K562 (cell line): ENCODE data around the gene SORCS2. TPM values are rescaled to one million over a fixed set of nuclear protein-coding genes. Genes with fewer than 3 reads are reported as not detected.

Experiments
- ATAC-seq: fragments of 200-7000 bp; cut with Tn5 transposase; 3 replicates; pipeline ENCODE4 v1.9.1; 2020; ENCODE audit warnings: moderate library complexity
- BruUV-seq: library from RNA; stranded (reverse); fragments of 400-500 nt; replicated peaks from 2 replicates; lab custom pipeline; 2021; lab: Mats Ljungman, UMichigan
- CTCF ChIA-PET: fragments of 300-600 bp; formaldehyde crosslinking; extraction: SDS; loops from one replicate; lab custom pipeline; 2021; ENCODE audit warnings: low intra/inter-chr PET ratio; lab: Yijun Ruan, JAX
- POLR2A ChIA-PET: fragments of 300-600, 350-650 bp; sonication (Branson Sonifier 250); formaldehyde crosslinking; extraction: SDS; loops from one replicate; lab custom pipeline; 2021; ENCODE audit warnings: antibody characterized with exemption, inconsistent platforms; lab: Yijun Ruan, JAX
- DNase-seq, 4 experiments: peaks; one replicate each; pipeline versions ENCODE4 v3.0.0 to v3.0.0-alpha.2; 2011 to 2018; ENCODE audit warnings: low spot score in 3 of 4, mixed read lengths in 3 of 4; ENCODE audit errors: extremely low read depth in 1 of 4
- FAIRE-seq: peaks from 2 replicates; lab custom pipeline; 2011; peaks lifted over from hg19 to GRCh38; lab: Jason Lieb, UNC
- H2AFZ ChIP-seq: 2 replicates; pipeline ENCODE4 v1.6.0; 2011; ENCODE audit warnings: low read depth, low read length, control low read depth, inconsistent platforms
- H3K27ac ChIP-seq: fragments of 200-600 bp; 3 replicates; pipeline ENCODE4 v1.8.0; 2011; ENCODE audit warnings: low read depth, mild to moderate bottlenecking, control low read depth, inconsistent platforms, low read length, moderate library complexity, mixed read lengths; ENCODE audit errors: extremely low read depth
- H3K27me3 ChIP-seq, 2 experiments: fragments of 300-600 bp in 1 of 2; 2 replicates in 1 of 2; 3 replicates in 1 of 2; pipeline versions ENCODE4 v1.6.0 to v1.8.0; 2011; ENCODE audit warnings: inconsistent platforms in 2 of 2, low read length in 2 of 2, mild to moderate bottlenecking in 1 of 2, mixed read lengths in 1 of 2, moderate library complexity in 1 of 2; ENCODE audit not compliant: control insufficient read depth in 2 of 2, insufficient read depth in 2 of 2
- H3K36me3 ChIP-seq: fragments of 300-600 bp; 3 replicates; pipeline ENCODE4 v1.8.0; 2011; ENCODE audit warnings: mild to moderate bottlenecking, low read length, inconsistent platforms; ENCODE audit not compliant: control insufficient read depth, insufficient read depth
- H3K4me1 ChIP-seq, 2 experiments: fragments of 200-600 bp in 1 of 2; replicated peaks in 1 of 2; 2 replicates in 1 of 2; 3 replicates in 1 of 2; pipeline versions ENCODE4 v1.5.1 to v1.8.0; 2011; ENCODE audit warnings: inconsistent platforms in 2 of 2, low read length in 2 of 2, mild to moderate bottlenecking in 1 of 2, mixed read lengths in 1 of 2, moderate library complexity in 1 of 2; ENCODE audit not compliant: control insufficient read depth in 2 of 2, insufficient read depth in 2 of 2
- H3K4me2 ChIP-seq: 2 replicates; pipeline ENCODE4 v1.6.1; 2011; ENCODE audit warnings: low read length, control low read depth, inconsistent platforms, mixed read lengths; ENCODE audit not compliant: insufficient read depth
- H3K4me3 ChIP-seq: fragments of 200-600 bp; sonication (generic), shearing (Covaris generic); 2 replicates; pipeline ENCODE4 v1.5.1; 2016; ENCODE audit warnings: control low read depth, inconsistent platforms
- H3K79me2 ChIP-seq: fragments of 200-600 bp; 3 replicates; pipeline ENCODE4 v1.8.0; 2011; ENCODE audit warnings: low read length, inconsistent platforms; ENCODE audit not compliant: control insufficient read depth, insufficient read depth
- H3K9ac ChIP-seq, 2 experiments: 2 replicates each; pipeline versions ENCODE4 v1.6.0 to v1.6.1; 2011; ENCODE audit warnings: low read depth in 2 of 2, low read length in 2 of 2, control low read depth in 1 of 2, inconsistent platforms in 1 of 2, mild to moderate bottlenecking in 1 of 2, mixed read lengths in 1 of 2; ENCODE audit not compliant: insufficient read depth in 1 of 2
- H3K9me1 ChIP-seq: one replicate; pipeline ENCODE4 v1.6.0; 2011; ENCODE audit warnings: inconsistent platforms, mild to moderate bottlenecking, low read length, moderate library complexity; ENCODE audit not compliant: control insufficient read depth, insufficient read depth
- H3K9me3 ChIP-seq: replicated peaks from 2 replicates; pipeline ENCODE4 v1.5.1; 2011; ENCODE audit warnings: low read depth, low read length, inconsistent platforms; ENCODE audit not compliant: control insufficient read depth, insufficient read depth
- H4K20me1 ChIP-seq: replicated peaks from 2 replicates; pipeline ENCODE4 v1.6.1; 2011; ENCODE audit warnings: low read length, inconsistent platforms, mixed read lengths; ENCODE audit not compliant: control insufficient read depth, insufficient read depth
- CBFB ChIP-seq: sonication (generic); formaldehyde crosslinking; IDR thresholded peaks from 2 replicates; pipeline ENCODE4 v1.4.0; 2020; ENCODE audit warnings: mild to moderate bottlenecking, missing genetic modification reagents
- CC2D1A ChIP-seq: fragments of 450-650 bp; IDR thresholded peaks from 2 replicates; pipeline ENCODE4 v1.6.1; 2017; ENCODE audit warnings: mild to moderate bottlenecking
- CHD1 ChIP-seq: fragments of 200-600 bp; sonication (generic); IDR thresholded peaks from one replicate; pipeline ENCODE4 v1.6.1; 2012; ENCODE audit warnings: mild to moderate bottlenecking, moderate library complexity, low read length, inconsistent platforms
- DPF2 ChIP-seq: fragments of 450-650 bp; IDR thresholded peaks from 2 replicates; pipeline ENCODE4 v1.6.1; 2016
- ESRRB ChIP-seq: fragments of 250-450 bp; sonication (Bioruptor Pico); IDR thresholded peaks from 2 replicates; pipeline ENCODE4 v1.5.0; 2020; ENCODE audit warnings: mild to moderate bottlenecking, moderate library complexity, borderline replicate concordance
- FUS ChIP-seq: fragments of 200-400 bp; formaldehyde crosslinking; optimal IDR thresholded peaks from 2 replicates; pipeline ENCODE3; 2017; ENCODE audit warnings: low read depth, low read length
- JUND ChIP-seq, 2 experiments: IDR thresholded peaks; 2 replicates in 1 of 2; 3 replicates in 1 of 2; pipeline ENCODE4 v1.6.1; 2011; ENCODE audit warnings: borderline replicate concordance in 2 of 2, low read depth in 2 of 2, low read length in 2 of 2, improper control_type of control experiment in 1 of 2, missing biosample characterization in 1 of 2, missing genetic modification characterization in 1 of 2, missing genetic modification reagents in 1 of 2
- KLF1 ChIP-seq: fragments of 450-650 bp; IDR thresholded peaks from 2 replicates; pipeline ENCODE4 v1.6.1; 2016; ENCODE audit warnings: missing genetic modification characterization, missing compliant biosample characterization
- KLF6 ChIP-seq: fragments of 250-450 bp; sonication (Bioruptor Pico); IDR thresholded peaks from 2 replicates; pipeline ENCODE4 v1.4.0; 2020; ENCODE audit warnings: mild to moderate bottlenecking, moderate library complexity, borderline replicate concordance
- MBD2 ChIP-seq: sonication (generic); IDR thresholded peaks from 2 replicates; pipeline ENCODE4 v1.6.1; 2016; ENCODE audit warnings: low read depth, borderline replicate concordance
- MCM2 ChIP-seq: fragments of 450-650 bp; IDR thresholded peaks from 2 replicates; pipeline ENCODE4 v1.6.1; 2017; ENCODE audit warnings: low read depth, mild to moderate bottlenecking
- NFIC ChIP-seq: fragments of 450-650 bp; IDR thresholded peaks from 2 replicates; pipeline ENCODE4 v1.6.1; 2017; ENCODE audit warnings: mild to moderate bottlenecking, inconsistent platforms
- PHF8 ChIP-seq: fragments of 200-600 bp; sonication (generic); IDR thresholded peaks from 2 replicates; pipeline ENCODE4 v1.6.1; 2012; ENCODE audit warnings: mixed run types, mild to moderate bottlenecking, inconsistent platforms, low read length, moderate library complexity, borderline replicate concordance
- POU5F1 ChIP-seq: fragments of 150-350 bp; IDR thresholded peaks from 2 replicates; pipeline ENCODE4 v1.6.1; 2014; ENCODE audit warnings: borderline replicate concordance, low read length, low read depth, mild to moderate bottlenecking; ENCODE audit not compliant: partially characterized antibody
- RAD51 ChIP-seq: fragments of 450-650 bp; IDR thresholded peaks from 2 replicates; pipeline ENCODE4 v1.7.1; 2016; ENCODE audit warnings: low read depth, mild to moderate bottlenecking, borderline replicate concordance
- RBM25 ChIP-seq: fragments of 200-400 bp; formaldehyde crosslinking; IDR thresholded peaks from 2 replicates; pipeline ENCODE4 v1.6.1; 2018; ENCODE audit warnings: low read length, low read depth, moderate library complexity; ENCODE audit not compliant: severe bottlenecking
- RHOXF2B ChIP-seq: fragments of 250-450 bp; sonication (Bioruptor Pico); conservative IDR thresholded peaks from 2 replicates; pipeline ENCODE4 v1.5.1; 2021
- TCF7 ChIP-seq: sonication (generic); IDR thresholded peaks from 2 replicates; pipeline ENCODE4 v1.6.1; 2016; ENCODE audit warnings: antibody characterized with exemption, borderline replicate concordance
- ZFPM2 ChIP-seq: fragments of 250-450 bp; sonication (Bioruptor Pico); IDR thresholded peaks from 2 replicates; pipeline ENCODE4 v1.5.1; 2022; ENCODE audit warnings: mild to moderate bottlenecking
- ZNF133 ChIP-seq: fragments of 250-450 bp; sonication (Bioruptor Pico); IDR thresholded peaks from 2 replicates; pipeline ENCODE4 v1.4.0; 2020; ENCODE audit warnings: mild to moderate bottlenecking
- WGBS: fragments of 100-300 bp; shearing (Covaris generic); methylation state at CpG from one replicate; pipeline ENCODE4 v1.1.6; 2016; ENCODE audit warnings: low coverage, mixed read lengths; ENCODE audit not compliant: insufficient coverage; ENCODE audit errors: missing lambda C conversion rate; 5-methylcytosine and 5-hydroxymethylcytosine counted together
- in situ Hi-C: fragments of 300-500 bp; cut with MboI; formaldehyde crosslinking; loops from 4 replicates; pipeline ENCODE4 v1.15.0; 2018; ENCODE audit warnings: inconsistent platforms, mixed read lengths
- intact Hi-C: fragments of 100-400 bp; cut with micrococcal nuclease; formaldehyde crosslinking; loops from 2 replicates; pipeline ENCODE4 v1.14.2; 2022
- polyA plus RNA-seq, 8 experiments: library from polyadenylated mRNA; depleted of rRNA in 4 of 8; stranded (reverse) in 5 of 8; unstranded in 3 of 8; fragments of >200 nt; fragmentation: Nextera tagmentation in 2 of 8; fragmentation: Illumina TruSeq in 1 of 8; extraction: Ambion mirVana in 2 of 8; extraction: Trizol in 1 of 8; gene quantifications; 2 replicates each; pipeline versions ENCODE4 v1.2.1 to v1.2.3, GENCODE V29; 2011 to 2014; ENCODE audit warnings: inconsistent platforms in 1 of 8, missing spikeins in 1 of 8
- total RNA-seq, 7 experiments: library from RNA; depleted of rRNA in 6 of 7; stranded (reverse); fragments of >200 nt in 6 of 7; fragmentation: Illumina TruSeq in 2 of 7; extraction: Trizol in 2 of 7; gene quantifications; 2 replicates each; pipeline versions ENCODE4 v1.2.1 to v1.2.3, GENCODE V29; 2011 to 2021; ENCODE audit warnings: low replicate concordance in 1 of 7
- TF ChIP-seq, protein P1 (sequence below): fragments of 250-450 bp; sonication (Bioruptor Pico); IDR thresholded peaks from 2 replicates; pipeline ENCODE4 v1.4.0; 2020; ENCODE audit warnings: mild to moderate bottlenecking, moderate library complexity, borderline replicate concordance

Gene SORCS2
- total and polyA plus RNA-seq, 9 of the 15 experiments (the other 6 are each of a cell fraction or from before 2014, with no cell fraction given), result not detected

- TF ChIP-seq KLF6 (CRISPR knock-in tag), result no peak
- TF ChIP-seq ESRRB (CRISPR knock-in tag), result no peak
- no peak for TF ChIP-seq TCF7
- no peak for TF ChIP-seq MCM2
- TF ChIP-seq CBFB (CRISPR knock-in tag), result no peak
Measured at GRCh38 chr4:7766086-7766485, 573.7 kb downstream of the SORCS2 start (continued).

GRCh38 chr4:7766661-7767345, 574.5 kb downstream of the SORCS2 start:
- no peaks in the 10 kb centered on the region for H3K27me3 ChIP-seq
- H4K20me1 ChIP-seq, result peaks cover 8% of the 10 kb centered on the region; the same call in 1 of the 2 replicates
- ATAC-seq (no peak), DNase-seq (no peak), FAIRE-seq (no peak)
- H3K9me3 ChIP-seq, result no peaks in the 10 kb centered on the region; the same call in 1 of the 2 replicates
- H3K27ac ChIP-seq, result no peak overlapping the region
- no peak overlapping the region for H3K4me3 ChIP-seq
- peaks cover 4% of the 10 kb centered on the region; the same call in 1 of the 3 replicates for H3K36me3 ChIP-seq
- intact Hi-C loops, result no loop called here
- in situ Hi-C loops, result no loop called here
- no peak overlapping the region for H3K9ac ChIP-seq
- no TSS peak for BruUV-seq
- 47% methylated on average over 20 of the region's 23 CpGs for WGBS
- ChIA-PET POLR2A (no interaction called here), CTCF (no interaction called here)
- H3K9me1 ChIP-seq, result no peaks in the 10 kb centered on the region
- H2AFZ ChIP-seq, result no peak overlapping the region
- H3K4me2 ChIP-seq, result no peak overlapping the region
- H3K4me1 ChIP-seq, result peaks cover 0 to under 1% of the 10 kb centered on the region in 2 experiments; a peak in 1 of 5 replicates
- no peaks in the 10 kb centered on the region for H3K79me2 ChIP-seq
- TF ChIP-seq JUND (IDR thresholded peaks at IDR 0.05; ENCODE audit: borderline replicate concordance, low read depth, low read length), result no peak
- TF ChIP-seq JUND (tag; IDR thresholded peaks at IDR 0.05; ENCODE audit: borderline replicate concordance, low read depth, low read length), result no peak
- TF ChIP-seq POU5F1, result no peak
- TF ChIP-seq MBD2, result no peak
- TF ChIP-seq, protein P1, sequence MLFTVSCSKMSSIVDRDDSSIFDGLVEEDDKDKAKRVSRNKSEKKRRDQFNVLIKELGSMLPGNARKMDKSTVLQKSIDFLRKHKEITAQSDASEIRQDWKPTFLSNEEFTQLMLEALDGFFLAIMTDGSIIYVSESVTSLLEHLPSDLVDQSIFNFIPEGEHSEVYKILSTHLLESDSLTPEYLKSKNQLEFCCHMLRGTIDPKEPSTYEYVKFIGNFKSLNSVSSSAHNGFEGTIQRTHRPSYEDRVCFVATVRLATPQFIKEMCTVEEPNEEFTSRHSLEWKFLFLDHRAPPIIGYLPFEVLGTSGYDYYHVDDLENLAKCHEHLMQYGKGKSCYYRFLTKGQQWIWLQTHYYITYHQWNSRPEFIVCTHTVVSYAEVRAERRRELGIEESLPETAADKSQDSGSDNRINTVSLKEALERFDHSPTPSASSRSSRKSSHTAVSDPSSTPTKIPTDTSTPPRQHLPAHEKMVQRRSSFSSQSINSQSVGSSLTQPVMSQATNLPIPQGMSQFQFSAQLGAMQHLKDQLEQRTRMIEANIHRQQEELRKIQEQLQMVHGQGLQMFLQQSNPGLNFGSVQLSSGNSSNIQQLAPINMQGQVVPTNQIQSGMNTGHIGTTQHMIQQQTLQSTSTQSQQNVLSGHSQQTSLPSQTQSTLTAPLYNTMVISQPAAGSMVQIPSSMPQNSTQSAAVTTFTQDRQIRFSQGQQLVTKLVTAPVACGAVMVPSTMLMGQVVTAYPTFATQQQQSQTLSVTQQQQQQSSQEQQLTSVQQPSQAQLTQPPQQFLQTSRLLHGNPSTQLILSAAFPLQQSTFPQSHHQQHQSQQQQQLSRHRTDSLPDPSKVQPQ, result no peak
- TF ChIP-seq RAD51, result no peak
- no peak for TF ChIP-seq ZNF133 (CRISPR knock-in tag)
- TF ChIP-seq CC2D1A, result no peak
- TF ChIP-seq NFIC, result no peak
- TF ChIP-seq KLF1 (tag), result no peak
- no peak for TF ChIP-seq RHOXF2B (CRISPR knock-in tag)
- no peak for TF ChIP-seq DPF2
- TF ChIP-seq PHF8, result no peak
- no peak for TF ChIP-seq RBM25
- no peak for TF ChIP-seq ZFPM2 (CRISPR knock-in tag)
- no peak for TF ChIP-seq FUS
- TF ChIP-seq CHD1, result no peak
